GM18867 (cell line): ENCODE data around the gene NPAS4.
"Not testable (repeated sequence)": the region's sequence is repeated elsewhere in the genome, so short reads cannot be mapped to it uniquely, and the experiment has no call there.

Experiments used
- ATAC-seq: cut with Tn5 transposase; IDR thresholded peaks from one replicate; pipeline ENCODE4 v1.9.1; 2021; ENCODE audit warnings: mild to moderate bottlenecking, moderate library complexity; ENCODE audit not compliant: unreplicated experiment

Gene NPAS4

GRCh38 chr11:66417000-66417399 is 3.8 kb upstream of the NPAS4 start:
- no peak for ATAC-seq

- ATAC-seq = no peak
These were observed 2.5 kb upstream of the NPAS4 start for GRCh38 chr11:66418168-66418985.

- no peak for ATAC-seq
These were observed 1.9 kb upstream of the NPAS4 start for GRCh38 chr11:66418986-66419308.

GRCh38 chr11:66419825-66420224 is 1.0 kb upstream of the NPAS4 start:
- no peak for ATAC-seq

- peak; percentile 62 for ATAC-seq
These were observed 814 bp downstream of the NPAS4 start for GRCh38 chr11:66421492-66422205.

DNA sequence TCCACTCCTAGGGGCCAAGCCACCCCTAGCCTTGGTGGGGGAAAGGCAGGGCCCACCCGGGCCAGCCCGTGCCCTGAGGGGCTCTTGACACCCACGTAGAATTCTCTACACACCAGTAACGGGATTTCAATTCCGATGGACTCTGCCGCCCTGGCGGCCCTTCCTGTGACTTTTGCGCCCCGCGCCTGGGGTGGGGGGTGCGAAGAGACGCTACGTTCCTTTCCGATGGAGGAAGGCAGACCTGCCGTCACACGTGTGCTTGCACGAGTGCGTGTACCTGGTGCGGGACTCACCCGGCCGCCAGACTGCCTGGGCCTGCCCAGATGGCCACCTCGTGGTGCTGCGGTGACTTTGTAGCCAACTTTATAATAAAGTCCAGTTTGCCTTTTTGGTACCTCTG is 5.5 kb downstream of the NPAS4 start:
- no peak for ATAC-seq

GRCh38 chr11:66428933-66429332 is 8.1 kb downstream of the NPAS4 start:
- no peak for ATAC-seq

- peak; percentile 50 for ATAC-seq
These were observed 9.3 kb downstream of the NPAS4 start for GRCh38 chr11:66429983-66430602.

DNA sequence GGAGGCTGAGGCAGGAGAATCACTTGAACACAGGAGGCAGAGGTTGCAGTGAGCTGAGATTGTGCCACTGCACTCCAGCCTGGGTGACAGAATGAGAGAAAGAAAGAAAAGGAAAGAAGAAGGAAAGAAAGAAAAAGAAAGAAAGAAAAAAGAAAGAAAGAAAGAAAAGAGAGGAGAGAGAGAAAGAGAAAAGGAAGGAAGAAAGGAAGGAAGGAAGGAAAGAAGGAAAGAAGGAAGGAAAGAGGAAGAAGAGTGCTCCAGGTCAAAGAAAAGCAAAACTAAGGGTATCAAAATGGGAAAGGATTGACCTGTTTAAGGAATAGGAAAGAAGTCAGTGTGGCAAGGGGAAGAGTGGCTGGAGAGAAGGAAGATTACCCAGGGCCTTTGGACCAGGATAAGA is 10.5 kb downstream of the NPAS4 start:
- not testable (repeated sequence) for ATAC-seq

DNA sequence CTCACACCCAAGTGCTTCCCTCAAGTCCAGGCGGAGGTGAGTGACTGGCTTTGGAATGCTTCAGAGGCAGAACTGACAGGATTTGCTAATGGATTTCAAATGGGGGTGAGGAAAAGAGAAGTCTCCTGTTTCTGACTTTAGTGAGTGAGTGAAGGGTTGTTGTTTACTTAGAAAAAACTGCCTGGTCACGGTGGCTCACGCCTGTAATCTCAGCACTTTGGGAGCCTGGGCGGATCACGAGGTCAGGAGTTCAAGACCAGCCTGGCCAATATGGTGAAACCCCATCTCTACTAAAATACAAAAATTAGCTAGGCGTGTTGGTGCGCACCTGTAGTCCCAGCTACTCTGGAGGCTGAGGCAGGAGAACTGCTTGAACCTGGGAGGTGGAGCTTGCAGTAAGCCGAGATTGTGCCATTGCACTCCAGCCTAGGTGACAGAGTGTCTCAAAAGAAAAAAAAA is 11.1 kb downstream of the NPAS4 start:
- not testable (repeated sequence) for ATAC-seq

DNA sequence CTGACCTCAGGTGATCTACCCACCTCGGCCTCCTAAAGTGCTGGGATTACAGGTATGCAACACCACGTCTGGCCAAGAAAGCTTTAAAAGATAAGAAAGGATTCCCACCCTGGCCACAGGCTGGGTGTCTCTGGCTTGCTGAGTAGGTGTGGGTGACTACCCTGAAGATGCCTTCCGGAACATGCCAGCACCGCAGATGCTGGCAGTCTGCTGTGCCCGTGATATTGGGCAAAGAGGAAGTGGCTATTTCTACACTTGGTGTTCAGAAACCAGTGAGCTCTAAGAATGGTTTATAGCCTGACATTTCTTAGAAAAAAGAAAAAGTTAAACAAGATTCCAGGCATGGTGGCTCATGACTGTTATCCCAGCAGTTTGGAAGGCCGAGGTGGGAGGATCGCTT is 11.8 kb downstream of the NPAS4 start:
- no peak for ATAC-seq

DNA sequence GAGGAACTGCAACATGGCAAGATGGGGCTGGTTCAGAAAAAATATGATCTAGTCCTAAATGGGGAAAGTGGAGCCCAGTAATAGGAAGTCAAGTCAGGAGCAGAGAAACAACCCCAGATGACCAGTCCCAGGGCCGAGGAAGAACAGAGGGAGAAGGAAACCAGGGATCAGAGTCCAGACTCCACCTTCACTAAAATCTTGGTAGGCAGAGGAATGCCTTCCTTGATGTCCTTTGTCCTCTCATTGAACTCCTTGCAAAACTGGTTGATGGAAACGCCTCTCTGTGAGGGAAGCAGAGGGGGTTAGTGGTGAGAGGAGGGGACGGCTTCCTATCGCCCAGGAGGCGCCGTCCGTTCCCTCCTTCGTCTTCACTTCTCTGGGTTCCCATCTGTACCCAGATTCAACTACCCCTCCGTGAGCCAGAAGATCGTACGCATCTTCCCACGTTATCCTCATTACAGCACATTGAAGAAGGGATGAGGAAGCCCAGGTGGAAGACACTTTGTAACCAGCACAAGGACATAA is 17.2 kb downstream of the NPAS4 start:
- no peak for ATAC-seq

DNA sequence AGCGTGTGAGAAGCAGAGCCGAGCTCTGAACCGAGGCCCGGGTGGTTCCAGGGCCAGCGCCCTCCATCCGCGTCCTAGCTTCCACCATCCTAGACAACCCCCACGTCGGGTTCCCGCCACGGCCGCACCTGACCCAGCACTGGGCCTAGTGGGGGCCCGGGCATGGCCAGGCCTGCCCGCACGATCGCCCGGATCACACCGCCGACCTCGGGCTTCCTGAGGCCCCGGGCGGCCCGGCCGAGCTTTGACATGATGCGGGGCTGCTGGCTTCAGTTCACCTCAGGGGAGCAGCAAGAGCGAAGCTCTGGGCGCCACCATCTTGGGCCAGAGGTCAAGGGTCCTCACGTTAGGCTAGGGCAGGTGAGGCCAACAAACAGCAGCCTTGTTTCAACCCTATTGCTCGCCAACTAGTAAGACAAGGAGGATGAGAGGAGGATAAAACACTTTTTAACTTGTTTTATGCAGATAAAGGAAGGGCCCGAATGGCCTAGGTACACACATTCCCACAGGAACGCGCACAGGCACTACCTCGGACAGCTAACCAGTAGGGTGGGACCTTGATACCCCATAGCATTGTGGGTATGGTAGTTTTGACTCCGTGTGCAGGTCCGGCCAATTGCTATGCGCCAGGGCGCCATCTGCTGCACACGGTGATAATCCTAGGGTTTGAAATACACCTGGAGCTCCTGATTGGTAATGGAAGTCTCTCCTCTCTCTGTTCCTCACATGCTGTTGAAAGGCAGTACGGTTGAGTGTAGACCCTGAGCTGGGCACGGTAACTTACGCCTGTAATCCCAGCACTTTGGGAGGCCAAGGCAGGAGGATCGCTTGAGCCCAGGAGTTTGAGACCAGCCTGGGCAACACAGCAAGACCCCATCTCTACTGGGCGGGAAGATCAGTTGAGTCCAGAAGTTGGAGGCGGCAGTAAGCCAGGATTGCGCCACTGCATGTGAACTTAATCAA is 17.9 kb downstream of the NPAS4 start, which contains the start of gene MRPL11:
Gene MRPL11 (minus strand): TSS at position 345 of the 963 bp plus-strand sequence. CDS start 94 bp downstream, at position 251.
- ATAC-seq = peak; percentile 91

DNA sequence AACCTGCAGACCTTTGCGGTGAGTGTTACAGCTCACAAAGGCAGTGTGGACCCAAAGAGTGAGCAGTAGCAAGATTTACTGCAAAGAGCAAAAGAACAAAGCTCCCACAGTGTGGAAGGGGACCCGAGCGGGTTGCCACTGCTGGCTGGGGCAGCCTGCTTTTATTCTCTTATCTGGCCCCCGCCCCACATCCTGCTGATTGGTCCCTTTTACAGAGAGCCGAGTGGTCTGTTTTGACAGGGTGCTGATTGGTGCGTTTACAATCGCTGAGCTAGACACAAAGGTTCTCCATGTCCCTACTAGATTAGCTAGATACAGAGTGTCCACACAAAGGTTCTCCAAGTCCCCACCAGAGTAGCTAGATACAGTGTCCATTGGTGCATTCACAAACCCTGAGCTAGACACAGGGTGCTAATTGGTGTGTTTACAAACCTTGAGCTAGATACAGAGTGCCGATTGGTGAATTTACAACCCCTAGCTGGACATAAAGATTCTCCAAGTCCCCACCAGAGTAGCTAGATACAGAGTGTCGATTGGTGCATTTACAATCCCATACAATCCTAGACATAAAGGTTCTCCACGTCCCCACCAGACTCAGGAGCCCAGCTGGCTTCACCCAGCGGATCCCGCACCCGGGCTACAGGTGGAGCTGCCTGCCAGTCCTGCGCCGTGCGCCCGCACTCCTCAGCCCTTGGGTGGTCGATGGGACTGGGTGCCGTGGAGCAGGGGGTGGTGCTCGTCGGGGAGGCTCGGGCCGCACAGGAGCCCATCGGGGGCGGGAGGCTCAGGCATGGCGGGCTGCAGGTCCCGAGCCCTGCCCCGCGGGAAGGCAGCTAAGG is 19.5 kb downstream of the NPAS4 start:
- ATAC-seq = not testable (repeated sequence)

- not testable (repeated sequence) for ATAC-seq
These were observed 20.1 kb downstream of the NPAS4 start for GRCh38 chr11:66440940-66441282.

DNA sequence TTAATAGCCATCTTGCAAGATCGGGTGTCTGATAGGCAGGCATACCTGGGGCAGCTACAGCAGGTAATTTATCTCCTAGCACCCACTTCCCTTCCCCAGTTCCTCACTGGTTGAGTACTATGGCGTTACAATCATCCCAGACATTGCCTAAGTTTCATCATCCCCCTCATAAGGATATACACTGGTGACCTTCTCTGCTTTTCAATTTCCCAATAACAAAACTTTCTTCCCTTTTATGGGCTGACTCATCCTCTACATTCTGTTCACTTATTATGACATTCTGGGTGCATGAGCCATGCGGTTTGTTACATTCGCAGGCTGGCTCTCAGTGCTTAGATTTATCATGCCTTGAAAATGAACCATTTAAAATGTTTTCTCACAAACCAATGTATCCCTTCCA is 22.8 kb downstream of the NPAS4 start:
- ATAC-seq = no peak

DNA sequence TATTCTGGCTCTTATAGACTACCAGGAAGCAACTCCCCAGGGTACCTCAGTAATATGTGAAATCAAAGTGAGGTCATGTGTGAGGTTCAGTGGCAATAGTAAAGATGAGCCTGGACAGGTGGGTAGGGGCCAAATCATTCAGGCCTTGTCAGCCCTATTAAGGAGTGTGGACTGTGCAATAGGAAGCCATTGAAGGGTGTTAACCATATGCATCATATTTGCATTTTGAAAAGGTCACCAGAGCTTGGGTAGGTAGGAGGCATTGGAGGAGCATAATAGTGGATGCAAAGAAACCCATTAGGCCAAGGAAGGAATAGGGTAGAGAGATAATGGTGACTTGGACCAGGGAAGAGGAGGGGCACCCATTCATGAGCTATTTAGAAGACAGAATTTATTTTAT is 26.2 kb downstream of the NPAS4 start:
- ATAC-seq = no peak

DNA sequence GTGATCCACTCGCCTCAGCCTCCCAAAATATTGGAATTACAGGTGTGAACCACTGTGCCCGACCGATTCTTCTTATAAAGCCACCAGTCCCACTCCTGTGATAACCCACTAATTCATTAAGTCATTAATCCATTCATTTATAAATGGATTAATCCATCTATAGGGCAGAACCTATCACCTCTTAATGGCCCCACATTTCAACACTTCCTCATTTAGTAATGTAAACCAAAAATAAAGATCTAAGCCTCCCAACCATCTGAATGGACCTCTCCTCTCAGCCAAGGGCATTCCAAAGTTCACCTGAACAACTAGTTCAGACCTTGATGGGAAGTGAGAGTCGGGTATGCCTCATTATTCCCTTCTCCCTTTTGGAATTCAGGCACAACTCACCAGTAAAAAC is 27.7 kb downstream of the NPAS4 start:
- ATAC-seq = no peak

DNA sequence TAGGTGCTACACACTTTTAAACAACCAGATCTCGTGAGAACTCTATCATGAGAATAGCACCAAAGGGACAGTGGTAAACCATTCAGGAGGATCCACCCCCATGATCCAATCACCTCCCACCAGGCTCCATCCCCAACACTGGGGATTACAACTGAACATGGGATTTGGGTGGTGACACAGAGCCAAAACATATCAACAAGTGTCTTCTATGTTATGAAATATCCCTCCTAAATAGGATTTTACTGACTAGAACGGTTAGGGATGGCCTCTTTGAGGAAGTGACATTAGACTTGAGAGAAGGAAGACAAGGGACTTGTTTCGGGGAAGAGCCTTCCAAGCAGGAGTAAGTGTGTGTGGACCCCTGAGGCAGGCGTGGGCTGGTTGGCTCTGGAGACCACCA is 29.7 kb downstream of the NPAS4 start:
- no peak for ATAC-seq

- ATAC-seq = no peak
These were observed 30.8 kb downstream of the NPAS4 start for GRCh38 chr11:66451663-66452062.
